Measurements from ENCODE around the gene MICAL2. TPM values are rescaled to one million over a fixed set of nuclear protein-coding genes. Genes with fewer than 3 reads are reported as not detected.

The MICAL2 gene
- polyA plus RNA-seq, 2 of the 4 experiments (the other 2 are of a cell fraction), result 39.8 to 42.1 TPM

GRCh38 chr11:12289667-12290476 is 179.5 kb downstream of the MICAL2 start:
- DNase-seq (ENCODE audit: low read depth in 1 of 2, low spot score in 1 of 2) (no peak), FAIRE-seq (no peak), ATAC-seq (no peak)
- ChIA-PET CTCF (interaction anchor here (0.6 to 23.8 kb wide), 30 partner anchors 7 to 852 kb away, joined by 3 to 664 read pairs (median 6); no protein-coding TSS in a partner anchor), POLR2A (no interaction called here)
- Histone ChIP-seq H3K4me2 (no peak overlapping the region), H3K9me3 (no peaks in the 10 kb centered on the region), H3K4me3 (no peak overlapping the region), H3K4me1 (peaks cover 41% of the 10 kb centered on the region), H3K27ac (peak overlapping the region in 1 of 2 experiments; percentile 36; a peak in 2 of 6 replicates)
- TF ChIP-seq ZNF302 (CRISPR knock-in tag; IDR thresholded peaks at IDR 0.05), result no peak
- TF ChIP-seq NR3C1 (IDR thresholded peaks at IDR 0.05), result no peak
- no peak for TF ChIP-seq ZSCAN20 (CRISPR knock-in tag; IDR thresholded peaks at IDR 0.05)
- TF ChIP-seq HEYL (CRISPR knock-in tag; IDR thresholded peaks at IDR 0.05), result no peak
- TF ChIP-seq JUN (IDR thresholded peaks at IDR 0.05), result no peak
- whole genome bisulfite sequencing (ENCODE audit: missing lambda C conversion rate), result 85% methylated on average over 7 of the region's 7 CpGs

- ChIA-PET POLR2A (no interaction called here), CTCF (interaction anchor here (0.6 to 23.8 kb wide), 8 partner anchors 9 to 673 kb away, joined by 4 to 664 read pairs (median 27); no protein-coding TSS in a partner anchor)
- no peak for ATAC-seq
These were observed 180.1 kb downstream of the MICAL2 start for GRCh38 chr11:12290477-12290922.

More at GRCh38 chr11:12290477-12290922, 180.1 kb downstream of the MICAL2 start:
- Histone ChIP-seq H3K4me1 (peaks cover 34% of the 10 kb centered on the region), H3K27ac (peak overlapping the region in 1 of 2 experiments; percentile 36; a peak in 1 of 6 replicates), H3K4me2 (no peak overlapping the region), H3K9me3 (no peaks in the 10 kb centered on the region), H3K4me3 (no peak overlapping the region)
- WGBS (ENCODE audit: missing lambda C conversion rate), result 92% methylated on average over 14 of the region's 14 CpGs
- FAIRE-seq, result no peak
- DNase-seq (ENCODE audit: low read depth in 1 of 2, low spot score in 1 of 2), result no peak
- TF ChIP-seq CTCF (IDR thresholded peaks at IDR 0.05) (no peak), MAX (IDR thresholded peaks at IDR 0.05) (no peak), HOXA7 (CRISPR knock-in tag; IDR thresholded peaks at IDR 0.05) (no peak), HES2 (IDR thresholded peaks at IDR 0.05) (no peak), RCOR1 (IDR thresholded peaks at IDR 0.05; ENCODE audit: low read depth, low read length) (no peak), PBX3 (IDR thresholded peaks at IDR 0.05) (no peak), FOXS1 (CRISPR knock-in tag; IDR thresholded peaks at IDR 0.05) (no peak), ZFP36 (IDR thresholded peaks at IDR 0.05; ENCODE audit: borderline replicate concordance, partially characterized antibody) (no peak), MAFK (IDR thresholded peaks at IDR 0.05; ENCODE audit: partially characterized antibody) (no peak), USF2 (IDR thresholded peaks at IDR 0.05) (no peak), CHD4 (IDR thresholded peaks at IDR 0.05; ENCODE audit: borderline replicate concordance) (no peak), HEYL (CRISPR knock-in tag; IDR thresholded peaks at IDR 0.05) (no peak), PHF8 (IDR thresholded peaks at IDR 0.05; ENCODE audit: borderline replicate concordance, low read depth) (no peak), POLR2A (IDR thresholded peaks at IDR 0.05; ENCODE audit: low read length) (no peak), TFCP2L1 (CRISPR knock-in tag; IDR thresholded peaks at IDR 0.05) (no peak), TP53 (CRISPR knock-in tag; IDR thresholded peaks at IDR 0.05) (no peak), NR3C1 (IDR thresholded peaks at IDR 0.05) (no peak), SMC3 (IDR thresholded peaks at IDR 0.05) (no peak), JUN (IDR thresholded peaks at IDR 0.05) (no peak)

Measured in A549 (cell line).